Measurements from ENCODE around the gene PUM1.

- TF ChIP-seq POLR2A (IDR thresholded peaks at IDR 0.05; ENCODE audit: low read depth, low read length) (no peak), POLR2AphosphoS5 (IDR thresholded peaks at IDR 0.05; ENCODE audit: low read depth, low read length) (no peak), TAF1 (IDR thresholded peaks at IDR 0.05; ENCODE audit: borderline replicate concordance, low read depth, low read length) (no peak)
Observed at GRCh38 chr1:31055953-31056352, 9.6 kb downstream of the PUM1 start.

Measured in GM12892 (cell line).